ENCODE results near the gene LRP1. TPM values are rescaled to one million over a fixed set of nuclear protein-coding genes. Genes with fewer than 3 reads are reported as not detected.

The LRP1 gene
- total RNA-seq = 24.0 and 100 TPM in 2 replicates

DNA sequence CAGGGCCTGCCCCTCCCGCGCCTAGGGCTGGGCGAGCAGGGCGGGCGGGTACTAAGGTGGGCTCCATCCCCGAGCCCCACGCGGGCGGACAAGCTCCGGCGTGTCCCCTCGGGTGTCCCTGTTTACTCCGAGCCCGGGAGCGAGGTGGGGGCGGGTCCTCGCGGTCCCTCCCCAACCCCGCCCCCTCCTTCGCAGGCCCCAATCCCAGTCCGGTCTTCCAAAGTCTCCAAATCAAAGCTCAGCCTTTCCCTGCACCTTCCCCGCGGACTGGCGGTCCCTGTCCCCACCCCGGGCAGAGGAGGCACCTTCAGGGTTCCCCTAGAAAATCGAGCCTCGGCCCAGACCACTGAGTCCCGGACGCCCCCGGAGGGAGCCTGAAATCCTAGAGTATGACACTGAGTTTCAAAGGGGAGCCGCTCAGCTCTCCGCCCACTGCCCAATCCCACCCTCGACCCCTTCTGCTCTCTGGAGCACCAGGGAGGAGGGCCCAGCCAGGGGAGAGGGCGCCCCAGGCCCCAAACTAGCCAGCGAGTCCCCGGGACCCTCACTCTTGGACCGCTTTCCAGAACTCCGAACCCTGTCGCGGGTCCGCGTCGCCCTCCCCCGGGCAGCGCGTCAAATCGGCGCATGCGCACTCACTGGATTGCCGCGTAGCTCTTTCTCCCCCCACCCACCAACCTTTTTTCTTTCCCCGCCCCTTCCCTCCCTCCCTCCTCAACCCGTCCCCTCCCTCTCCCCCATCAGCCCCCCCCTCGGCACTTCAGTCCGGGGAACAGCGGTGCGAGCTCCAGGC is at the start of gene LRP1:
Gene LRP1, plus strand, starts transcription at position 758 of the 793 bp plus-strand sequence. CDS start 482 bp downstream, outside the sequence.

DNA sequence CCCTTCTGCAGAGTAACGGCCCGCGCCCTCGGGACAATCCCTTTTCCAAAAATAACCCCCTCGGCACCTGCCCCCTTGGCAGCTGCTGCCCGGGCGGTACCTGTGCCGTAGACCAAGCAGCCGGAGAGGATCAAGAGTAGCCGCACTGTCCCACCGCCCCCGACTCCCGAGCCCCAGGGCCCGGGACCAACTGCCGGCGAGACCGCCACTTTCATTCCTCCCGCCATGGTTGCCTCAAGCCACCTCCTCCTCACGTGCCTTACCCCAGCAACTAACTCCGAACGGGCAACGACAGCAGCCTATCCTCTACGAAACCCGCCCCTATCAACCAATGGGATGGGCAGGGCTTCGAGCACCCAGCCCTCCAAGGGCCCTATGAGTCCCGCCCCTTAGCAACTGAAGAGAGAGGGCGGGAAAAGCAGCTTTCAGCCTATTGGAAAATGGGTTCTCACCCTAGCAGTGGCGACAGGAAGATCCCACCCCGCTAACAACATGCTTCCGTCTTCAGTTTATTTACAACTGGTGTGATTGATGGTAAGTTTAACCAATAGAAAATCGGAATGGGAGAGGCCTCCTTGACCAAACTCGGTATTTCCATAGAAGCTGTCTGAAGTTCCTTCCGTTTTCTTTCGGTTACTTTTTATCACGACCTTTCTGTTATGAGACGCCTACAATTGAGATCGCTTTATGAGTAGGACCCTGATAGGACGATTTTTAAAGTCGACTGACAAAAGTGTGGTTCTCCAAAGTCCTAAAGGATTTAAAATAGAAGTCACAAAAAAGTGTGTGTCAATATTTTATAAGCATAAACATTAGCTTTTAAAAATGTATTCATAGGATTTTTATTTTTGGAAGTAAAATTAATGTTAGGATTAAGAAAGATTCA is 49.5 kb upstream of the LRP1 start, which contains the start of gene NEMP1:
Gene NEMP1, minus strand, starts transcription at position 273 of the 886 bp plus-strand sequence. Its CDS starts 46 bp downstream, at position 227.

DNA sequence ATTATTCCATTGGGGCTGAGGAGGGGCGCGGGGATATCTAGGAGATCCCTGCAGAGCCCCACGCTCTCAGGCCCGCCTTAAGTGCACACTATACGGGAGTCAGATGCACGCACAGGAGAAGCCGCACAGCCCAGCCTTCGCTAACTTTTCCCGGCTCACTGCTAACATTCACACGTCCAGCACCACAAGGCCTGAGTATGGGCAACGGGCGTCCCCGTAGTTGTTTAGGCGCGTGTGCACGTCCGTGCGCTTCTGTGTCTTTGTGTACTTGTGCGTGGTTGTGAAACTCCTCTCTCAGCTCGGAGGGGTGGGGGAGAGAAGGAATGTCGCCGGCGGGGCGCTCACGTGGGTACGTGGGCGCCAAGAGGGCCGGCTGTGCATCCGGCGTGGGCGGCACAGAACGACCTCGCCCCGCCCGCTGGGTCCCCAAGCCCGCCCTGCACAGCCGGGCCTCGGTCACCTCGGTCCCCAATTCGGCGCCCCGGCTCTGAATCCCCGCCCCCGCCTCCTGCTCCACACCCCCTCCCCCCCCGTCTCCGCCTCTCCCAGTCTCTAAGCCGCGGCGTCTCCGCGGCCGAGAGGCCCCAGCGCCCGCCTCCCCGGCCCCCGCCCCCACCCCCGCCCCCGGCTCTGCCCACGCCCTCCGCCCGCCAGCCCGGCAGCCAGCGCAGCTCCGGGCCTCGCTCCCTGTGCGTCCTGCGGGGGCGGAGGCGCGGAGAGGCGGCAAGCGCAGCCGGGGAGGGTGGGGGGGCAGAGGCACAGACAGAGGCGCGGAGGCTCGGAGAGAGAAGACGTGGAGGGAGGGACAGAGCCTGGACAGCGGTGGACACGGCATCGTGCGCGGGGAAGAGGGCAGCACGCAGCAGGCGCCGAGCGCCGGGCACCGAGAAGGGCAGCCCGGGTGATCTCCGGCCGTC is 39.7 kb upstream of the LRP1 start, which contains the start of gene NAB2:
Gene NAB2, plus strand, starts transcription at position 761 of the 917 bp plus-strand sequence. CDS start 158 bp downstream, outside the sequence.

DNA sequence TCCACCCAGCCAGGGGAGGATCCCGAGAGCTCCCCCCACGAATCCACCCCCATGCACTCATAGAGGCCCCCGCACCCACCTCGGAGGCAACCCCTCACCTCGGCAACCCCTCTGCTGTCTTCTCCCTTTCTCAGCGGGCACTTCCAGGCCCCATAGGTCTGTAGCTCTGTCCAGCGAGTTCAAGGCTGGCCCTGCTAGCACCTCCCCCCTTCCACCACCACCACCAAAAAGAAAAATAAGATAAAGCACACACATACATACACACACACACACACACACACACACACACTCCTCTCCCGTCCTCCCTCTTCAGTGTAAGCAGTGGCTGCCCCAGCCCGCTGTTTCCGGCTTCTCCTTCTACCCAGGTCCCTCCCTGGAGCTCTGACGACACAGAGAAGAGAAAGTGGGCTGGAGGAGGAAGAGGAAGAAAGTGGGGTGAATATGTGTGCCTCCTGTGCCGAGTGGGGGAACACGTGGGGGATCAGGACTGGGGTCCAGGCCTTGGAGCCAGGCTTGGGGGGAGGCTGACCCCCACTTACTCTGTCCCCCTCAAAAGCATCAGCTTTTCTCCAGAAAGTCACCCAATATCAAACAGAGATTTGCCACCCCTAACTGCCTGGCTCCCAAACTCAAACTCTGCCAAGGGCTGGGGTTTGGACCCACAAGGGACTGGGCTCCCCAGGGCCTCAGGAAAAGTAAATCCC is 17.1 kb upstream of the LRP1 start, which contains the start of gene STAT6:
Gene STAT6, minus strand, starts transcription at position 332 of the 704 bp plus-strand sequence. CDS start 3,084 bp downstream, outside the sequence.

DNA sequence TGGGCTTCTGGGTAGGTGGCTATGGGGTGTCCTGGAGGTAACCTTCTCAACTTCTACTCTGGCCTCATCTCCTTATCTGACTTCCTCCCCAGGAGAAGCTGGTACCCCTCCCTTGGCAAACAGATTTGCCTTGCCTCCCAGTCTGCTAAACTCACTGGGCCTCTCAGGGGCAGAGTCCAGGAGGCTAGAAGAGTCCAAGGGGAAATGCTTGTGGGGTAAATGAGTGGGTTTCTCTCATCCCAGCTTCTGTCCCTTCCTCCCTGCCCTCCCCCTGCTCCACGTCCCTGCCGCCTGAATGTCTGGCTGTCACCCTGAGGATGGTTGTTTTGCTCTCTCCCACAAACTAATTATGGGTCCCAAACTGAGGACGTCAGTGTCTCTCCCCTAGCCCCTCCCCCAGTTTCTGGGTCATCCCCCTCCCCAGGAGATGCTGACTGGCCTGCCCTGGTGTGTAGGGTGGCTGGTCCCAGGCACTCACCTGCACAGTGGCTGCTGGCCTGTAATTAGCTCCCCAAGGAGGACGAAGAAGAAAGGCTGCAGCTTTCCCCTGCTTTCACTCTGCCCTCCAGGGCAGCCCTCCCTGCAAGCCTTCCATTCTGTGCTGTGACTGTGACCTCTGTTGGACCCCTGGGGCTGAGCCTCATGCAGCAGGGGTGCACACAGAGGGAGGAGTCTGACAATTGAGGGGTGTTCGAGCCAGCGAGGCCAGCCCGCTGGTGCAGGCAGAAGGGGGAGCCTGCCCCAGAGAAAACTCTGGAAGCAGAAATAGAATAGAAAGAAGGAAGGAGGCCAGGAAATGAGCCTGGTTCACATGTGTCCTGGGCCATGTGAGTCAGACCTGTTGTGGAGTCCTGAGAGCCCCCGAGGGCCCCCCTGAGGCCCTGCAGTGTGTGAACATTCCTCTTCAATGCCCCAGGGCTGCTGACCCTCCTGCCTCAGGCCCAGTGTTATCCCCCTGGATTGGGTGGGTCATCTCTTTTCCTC is 19.0 kb downstream of the LRP1 start, which contains the start of gene LRP1-AS:
Gene LRP1-AS, minus strand, starts transcription at position 659 of the 984 bp plus-strand sequence.

DNA sequence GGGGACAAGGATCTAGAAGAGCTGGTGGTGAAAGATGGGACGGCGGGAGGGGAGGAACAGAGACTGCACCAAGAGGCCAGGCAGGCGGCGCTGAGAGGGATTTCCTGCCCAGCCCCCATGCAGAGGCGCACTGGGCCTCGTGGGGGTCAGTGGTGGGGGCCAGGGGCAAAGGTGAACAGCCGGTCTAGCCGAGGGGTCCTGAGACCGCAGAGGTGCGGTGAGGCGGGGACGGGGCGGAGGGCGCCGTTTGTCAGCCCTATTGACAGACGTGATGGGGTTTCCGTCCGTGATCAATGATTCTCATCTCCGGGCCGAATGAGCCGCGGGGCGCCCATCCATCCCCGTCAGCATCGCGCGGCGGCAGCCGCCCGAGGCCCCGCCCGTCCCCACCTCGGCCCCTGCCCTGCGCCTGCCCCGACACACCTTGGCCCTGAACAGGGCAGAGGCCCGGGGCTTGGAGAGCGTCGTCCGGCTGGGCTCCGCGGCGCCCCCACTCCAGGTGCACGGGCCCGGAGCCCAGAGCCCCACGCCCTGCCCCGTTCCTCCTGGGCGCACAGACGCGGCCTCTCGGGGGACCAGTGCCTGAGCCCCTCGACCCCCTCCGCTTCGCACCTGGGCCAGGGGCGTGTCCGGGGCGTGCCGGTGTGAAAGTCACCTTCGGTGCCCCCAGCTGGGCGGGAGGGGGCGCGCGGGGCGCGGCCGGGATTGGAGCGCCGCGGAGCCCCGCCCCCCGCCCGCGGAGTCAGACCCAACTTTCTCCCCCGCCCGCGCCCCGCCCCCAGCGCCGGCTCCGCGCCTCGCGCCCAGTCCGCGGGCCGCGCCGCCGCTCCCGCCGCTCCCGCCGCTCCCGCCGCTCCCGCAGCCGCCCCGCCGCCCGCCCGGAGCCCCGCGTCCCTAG is 88.0 kb downstream of the LRP1 start, which contains the start of gene NXPH4:
Gene NXPH4, plus strand, starts transcription at position 781 of the 898 bp plus-strand sequence. CDS start 176 bp downstream, outside the sequence.

DNA sequence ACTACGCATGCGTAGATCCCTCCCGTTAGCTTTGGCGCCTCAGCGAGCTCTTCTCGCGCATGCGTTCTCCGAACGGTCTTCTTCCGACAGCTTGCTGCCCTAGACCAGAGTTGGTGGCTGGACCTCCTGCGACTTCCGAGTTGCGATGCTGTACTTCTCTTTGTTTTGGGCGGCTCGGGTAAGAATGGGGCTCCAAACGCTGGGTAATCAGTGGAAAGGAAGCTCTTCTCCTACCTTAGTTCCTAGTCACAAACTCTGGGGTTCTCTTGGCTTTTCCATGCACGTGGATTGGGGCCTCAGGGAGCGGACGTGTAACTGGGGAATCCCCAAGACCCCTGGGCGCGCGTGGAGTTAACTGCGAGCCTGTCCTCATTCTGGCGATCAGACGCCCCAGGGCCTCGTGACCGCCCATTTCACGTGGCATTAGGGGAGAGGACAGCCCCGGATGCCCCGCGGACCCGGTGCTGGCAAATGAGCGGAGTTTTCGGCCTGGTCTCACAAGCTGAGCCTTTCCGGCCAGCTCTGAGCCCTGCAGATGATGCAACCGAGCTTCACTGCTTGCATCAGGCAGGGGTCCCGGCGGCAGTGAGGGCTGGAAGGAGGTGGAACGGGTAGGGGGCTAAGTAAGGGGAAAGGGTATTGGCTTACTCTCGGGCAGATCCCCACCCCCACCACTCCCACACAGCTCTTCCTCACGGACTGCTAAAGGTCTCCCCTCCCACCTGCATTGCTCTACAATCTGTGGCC is 101.5 kb downstream of the LRP1 start, which contains the start of gene SHMT2:
Gene SHMT2, plus strand, starts transcription at position 78 of the 747 bp plus-strand sequence. Its CDS starts 68 bp downstream, at position 146.

DNA sequence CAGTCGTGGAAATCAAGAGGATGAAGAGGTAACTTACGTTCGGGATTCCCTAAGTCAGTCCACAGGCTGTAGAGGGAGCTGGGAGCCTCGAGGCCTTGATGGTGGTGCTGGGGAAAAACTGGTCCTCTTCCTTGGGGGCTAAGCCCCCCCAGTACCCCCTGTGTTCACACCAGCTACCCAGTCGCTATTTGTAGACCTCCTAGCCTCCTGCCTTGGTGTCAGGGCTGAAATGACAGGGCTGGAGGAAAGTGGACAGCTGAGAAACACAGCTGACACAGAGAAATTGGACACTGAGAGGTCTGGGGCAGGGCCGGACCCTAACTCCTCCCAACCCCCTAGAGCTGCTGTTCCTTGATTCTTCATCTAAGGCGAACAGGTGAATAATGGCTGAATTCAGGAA is 122.7 kb downstream of the LRP1 start, which contains the start of gene STAC3:
Gene STAC3, minus strand, starts transcription at position 232 of the 400 bp plus-strand sequence. CDS start 1,551 bp downstream, outside the sequence.

Other genes with a start within 250 kb of the LRP1 start
- gene SDR9C7, start 194.1 kb upstream of the LRP1 start, total RNA-seq = not detected in 2 replicates
- under 0.01 TPM in 1 of 2 replicates, not detected in the other for gene RDH16, start 170.9 kb upstream of the LRP1 start, total RNA-seq
- 4.1 and 4.9 TPM in 2 replicates for gene ZBTB39, start 121.9 kb upstream of the LRP1 start, total RNA-seq
- not detected in 2 replicates for gene TAC3, start 112.0 kb upstream of the LRP1 start, total RNA-seq
- not detected in 2 replicates for gene MYO1A, start 78.4 kb upstream of the LRP1 start, total RNA-seq
- 2.4 and 10.9 TPM in 2 replicates for gene NEMP1, start 49.7 kb upstream of the LRP1 start, total RNA-seq
- 16.0 and 36.5 TPM in 2 replicates for gene NAB2, start 39.4 kb upstream of the LRP1 start, total RNA-seq
- gene STAT6, start 17.1 kb upstream of the LRP1 start, total RNA-seq = 55.9 and 91.5 TPM in 2 replicates
- gene LRP1-AS, start 19.1 kb downstream of the LRP1 start, total RNA-seq = not detected in 2 replicates
- gene NXPH4, start 88.3 kb downstream of the LRP1 start, total RNA-seq = 1.0 TPM in 1 of 2 replicates, not detected in the other
- gene SHMT2, start 101.2 kb downstream of the LRP1 start, total RNA-seq = 161 and 237 TPM in 2 replicates
- 0.63 TPM in 1 of 2 replicates, not detected in the other for gene STAC3, start 122.7 kb downstream of the LRP1 start, total RNA-seq